ENCODE results near the gene VIPR2. TPM values are rescaled to one million over a fixed set of nuclear protein-coding genes. Genes with fewer than 3 reads are reported as not detected.

The VIPR2 gene
- total RNA-seq, 4 donors from 2014 or later, result 0.59 to 0.64 (median 0.60) TPM; not detected in 1

DNA sequence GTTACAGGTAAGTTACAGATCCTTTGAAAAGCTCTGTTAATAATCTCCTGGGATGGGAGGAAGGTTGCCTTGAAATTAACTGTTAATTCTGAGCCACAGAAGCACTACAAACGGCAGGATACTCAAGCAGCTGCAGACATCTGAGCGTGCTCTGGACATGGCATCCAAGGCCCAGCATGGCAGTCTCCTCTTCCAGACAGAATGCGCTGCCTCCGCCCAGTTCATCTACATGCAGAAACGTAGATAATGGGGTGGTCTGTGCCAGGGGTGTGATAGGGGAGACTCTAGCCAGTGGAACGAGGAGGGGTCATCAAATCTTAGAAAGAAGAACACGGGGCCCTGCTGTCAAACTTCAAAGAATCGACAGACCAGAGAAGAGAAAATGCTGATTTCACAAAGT is 13.8 kb downstream of the VIPR2 start:
- 79% methylated on average over 8 of the region's 8 CpGs for WGBS

DNA sequence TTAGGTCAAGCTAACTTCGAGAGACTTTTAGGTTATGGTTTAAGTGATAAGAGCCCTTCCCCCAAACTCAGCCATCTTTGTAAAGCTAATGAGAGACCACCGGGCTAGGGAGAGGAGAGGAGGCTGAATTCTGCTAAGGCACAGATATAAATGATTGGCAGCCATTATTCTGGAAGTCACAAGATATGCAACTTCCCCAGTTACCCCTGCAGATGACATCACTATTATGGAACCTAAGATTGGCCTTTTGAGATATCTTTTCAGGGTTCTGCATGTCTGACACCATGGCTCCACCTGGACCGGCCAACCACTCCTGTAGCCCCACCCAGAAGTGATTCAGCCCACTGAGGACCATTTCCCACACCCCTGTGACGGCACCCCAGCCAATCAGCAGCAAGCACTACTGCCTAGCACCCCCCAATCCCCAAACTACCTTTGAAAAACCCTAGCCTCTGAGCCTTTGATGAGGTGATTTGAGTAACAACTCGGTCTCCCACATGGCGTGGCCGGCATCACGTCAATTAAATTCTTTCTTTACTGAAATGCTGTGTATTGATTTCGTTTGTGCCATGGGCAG is 14.4 kb downstream of the VIPR2 start:
- TF ChIP-seq, protein P1, sequence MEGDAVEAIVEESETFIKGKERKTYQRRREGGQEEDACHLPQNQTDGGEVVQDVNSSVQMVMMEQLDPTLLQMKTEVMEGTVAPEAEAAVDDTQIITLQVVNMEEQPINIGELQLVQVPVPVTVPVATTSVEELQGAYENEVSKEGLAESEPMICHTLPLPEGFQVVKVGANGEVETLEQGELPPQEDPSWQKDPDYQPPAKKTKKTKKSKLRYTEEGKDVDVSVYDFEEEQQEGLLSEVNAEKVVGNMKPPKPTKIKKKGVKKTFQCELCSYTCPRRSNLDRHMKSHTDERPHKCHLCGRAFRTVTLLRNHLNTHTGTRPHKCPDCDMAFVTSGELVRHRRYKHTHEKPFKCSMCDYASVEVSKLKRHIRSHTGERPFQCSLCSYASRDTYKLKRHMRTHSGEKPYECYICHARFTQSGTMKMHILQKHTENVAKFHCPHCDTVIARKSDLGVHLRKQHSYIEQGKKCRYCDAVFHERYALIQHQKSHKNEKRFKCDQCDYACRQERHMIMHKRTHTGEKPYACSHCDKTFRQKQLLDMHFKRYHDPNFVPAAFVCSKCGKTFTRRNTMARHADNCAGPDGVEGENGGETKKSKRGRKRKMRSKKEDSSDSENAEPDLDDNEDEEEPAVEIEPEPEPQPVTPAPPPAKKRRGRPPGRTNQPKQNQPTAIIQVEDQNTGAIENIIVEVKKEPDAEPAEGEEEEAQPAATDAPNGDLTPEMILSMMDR (IDR thresholded peaks at IDR 0.05), result no peak
- TF ChIP-seq EP300 (IDR thresholded peaks at IDR 0.05), result no peak
- no peak overlapping the region for H3K27ac ChIP-seq
- 94% methylated on average over 9 of the region's 9 CpGs for WGBS
- no peaks in the 10 kb centered on the region for H3K4me1 ChIP-seq
- H3K9me3 ChIP-seq, result no peaks in the 10 kb centered on the region
- no peaks in the 10 kb centered on the region for H3K36me3 ChIP-seq
- DNase-seq (ENCODE audit: low spot score in 2 of 2), result peak in 1 of 2 donors; percentile 35
- H3K4me3 ChIP-seq, result no peak overlapping the region
- peaks cover 30% of the 10 kb centered on the region for H3K27me3 ChIP-seq

More for the DNA sequence above, 13.8 kb downstream of the VIPR2 start:
- Histone ChIP-seq H3K27ac (no peak overlapping the region), H3K27me3 (peaks cover 26% of the 10 kb centered on the region), H3K4me3 (no peak overlapping the region), H3K36me3 (no peaks in the 10 kb centered on the region), H3K4me1 (no peaks in the 10 kb centered on the region), H3K9me3 (no peaks in the 10 kb centered on the region)
- DNase-seq (ENCODE audit: low spot score in 2 of 2), result peak in 1 of 2 donors; percentile 24
- TF ChIP-seq, protein P1 (IDR thresholded peaks at IDR 0.05), result no peak
- no peak for TF ChIP-seq EP300 (IDR thresholded peaks at IDR 0.05)
- no peak for TF ChIP-seq POLR2AphosphoS5 (IDR thresholded peaks at IDR 0.05)
- no peak for TF ChIP-seq POLR2A (IDR thresholded peaks at IDR 0.05)

GRCh38 chr7:159128767-159129166 is 15.9 kb downstream of the VIPR2 start:
- H3K27ac ChIP-seq, result no peak overlapping the region
- WGBS, result 65% methylated on average over 7 of the region's 10 CpGs

DNA sequence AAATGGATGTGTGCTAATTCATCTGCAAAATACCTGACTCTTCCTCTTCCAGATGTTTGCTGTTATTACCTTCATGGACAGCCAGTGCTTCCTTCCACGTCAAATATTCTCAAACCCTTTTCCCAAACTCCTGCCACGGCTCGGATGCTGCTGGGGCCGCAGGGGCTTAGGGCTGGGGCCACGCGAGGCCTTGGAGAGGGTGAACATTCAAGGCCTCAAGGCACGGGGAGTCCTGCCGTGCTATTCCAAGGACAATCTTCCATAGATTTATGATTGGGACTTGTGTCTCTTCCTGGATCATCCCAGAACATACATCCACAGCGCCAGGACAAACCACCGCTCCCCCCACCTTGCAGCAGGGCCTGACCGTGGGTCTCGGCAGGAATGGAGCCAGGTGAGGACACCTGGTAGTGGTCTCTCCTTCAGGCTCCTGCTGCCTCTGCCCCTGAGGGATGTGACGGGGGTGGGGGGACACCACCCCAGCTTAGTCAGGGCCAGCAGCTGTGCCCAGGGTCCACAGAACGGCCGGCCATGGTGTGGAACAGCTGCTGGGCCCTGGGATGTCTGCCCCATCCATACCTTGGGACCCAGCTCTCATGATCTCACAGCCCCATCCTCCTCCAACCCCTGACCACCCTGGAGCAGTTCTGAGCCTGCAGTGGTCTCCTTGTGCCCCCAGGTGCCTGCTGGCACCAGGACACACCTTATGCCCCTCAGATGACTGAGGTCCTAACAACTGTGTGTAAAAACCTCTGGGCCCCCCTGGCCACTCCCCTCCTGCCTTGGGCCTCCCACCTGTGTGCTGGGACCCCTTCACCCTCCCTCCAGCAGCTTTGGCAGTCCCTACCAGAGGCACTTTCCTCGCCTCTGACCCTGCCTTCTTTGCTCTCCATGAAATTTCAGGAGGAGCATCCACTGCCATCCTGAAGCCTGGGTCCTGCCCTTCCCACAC is 16.7 kb downstream of the VIPR2 start:
- DNase-seq (ENCODE audit: low spot score in 2 of 2), result peak in 1 of 2 donors; percentile 52
- H3K36me3 ChIP-seq, result no peaks in the 10 kb centered on the region
- no peaks in the 10 kb centered on the region for H3K4me1 ChIP-seq
- TF ChIP-seq POLR2A (IDR thresholded peaks at IDR 0.05), result no peak
- TF ChIP-seq, protein P1 (IDR thresholded peaks at IDR 0.05), result no peak
- no peak for TF ChIP-seq POLR2AphosphoS5 (IDR thresholded peaks at IDR 0.05)
- TF ChIP-seq EP300 (IDR thresholded peaks at IDR 0.05), result no peak
- no peak overlapping the region for H3K27ac ChIP-seq
- WGBS, result 92% methylated on average over 13 of the region's 16 CpGs
- H3K9me3 ChIP-seq, result no peaks in the 10 kb centered on the region
- peaks cover 30% of the 10 kb centered on the region for H3K27me3 ChIP-seq
- no peak overlapping the region for H3K4me3 ChIP-seq

More at GRCh38 chr7:159128767-159129166, 15.9 kb downstream of the VIPR2 start:
- Histone ChIP-seq H3K4me1 (no peaks in the 10 kb centered on the region), H3K9me3 (no peaks in the 10 kb centered on the region), H3K27me3 (peaks cover 30% of the 10 kb centered on the region), H3K36me3 (no peaks in the 10 kb centered on the region), H3K4me3 (no peak overlapping the region)
- peak in 1 of 2 donors; percentile 54 for DNase-seq (ENCODE audit: low spot score in 2 of 2)
- TF ChIP-seq, protein P1 (IDR thresholded peaks at IDR 0.05), result no peak
- TF ChIP-seq POLR2A (IDR thresholded peaks at IDR 0.05) (no peak), EP300 (IDR thresholded peaks at IDR 0.05) (no peak), POLR2AphosphoS5 (IDR thresholded peaks at IDR 0.05) (no peak)

All from suprapubic skin (tissue), 4 donors.